Smooth muscle cell (in vitro differentiated cells): Measurements from ENCODE around the gene LHX3. TPM values are rescaled to one million over a fixed set of nuclear protein-coding genes. Genes with fewer than 3 reads are reported as not detected.

Source experiments
- DNase-seq: peaks from one replicate; lab custom pipeline; 2025; ENCODE audit not compliant: unreplicated experiment; lab: John Stamatoyannopoulos, UW
- H2AFZ ChIP-seq: fragments of 200-600 bp; sonication (generic); 2 replicates; pipeline ENCODE4 v1.6.0; 2016; ENCODE audit warnings: antibody characterized with exemption, low read depth, mild to moderate bottlenecking
- H3F3A ChIP-seq: fragments of 200-600 bp; sonication (generic); 2 replicates; pipeline ENCODE4 v1.6.0; 2017; ENCODE audit warnings: antibody characterized with exemption, low read depth
- H3K27ac ChIP-seq: fragments of 200-600 bp; sonication (generic); 2 replicates; pipeline ENCODE4 v1.5.1; 2016; ENCODE audit warnings: low read depth, mild to moderate bottlenecking
- H3K27me3 ChIP-seq: fragments of 200-600 bp; sonication (generic); 2 replicates; pipeline ENCODE4 v1.6.1; 2016; ENCODE audit warnings: low read depth, mild to moderate bottlenecking
- H3K36me3 ChIP-seq: fragments of 200-600 bp; sonication (generic); 2 replicates; pipeline ENCODE4 v1.5.1; 2016; ENCODE audit warnings: low read depth
- H3K4me1 ChIP-seq: fragments of 200-600 bp; sonication (generic); 2 replicates; pipeline ENCODE4 v1.5.1; 2016; ENCODE audit warnings: low read depth
- H3K4me2 ChIP-seq: fragments of 200-600 bp; sonication (generic); 2 replicates; pipeline ENCODE4 v1.6.0; 2016; ENCODE audit warnings: mild to moderate bottlenecking
- H3K4me3 ChIP-seq: fragments of 200-600 bp; sonication (generic); 2 replicates; pipeline ENCODE4 v1.5.1; 2016; ENCODE audit warnings: mild to moderate bottlenecking
- H3K79me2 ChIP-seq: fragments of 200-600 bp; sonication (generic); 2 replicates; pipeline ENCODE4 v1.6.0; 2016; ENCODE audit warnings: low read depth, mild to moderate bottlenecking
- H3K9ac ChIP-seq: fragments of 200-600 bp; sonication (generic); 2 replicates; pipeline ENCODE4 v1.6.0; 2016; ENCODE audit warnings: low read depth
- H3K9me3 ChIP-seq: fragments of 200-600 bp; sonication (generic); replicated peaks from 2 replicates; pipeline ENCODE4 v1.5.1; 2016; ENCODE audit warnings: low read depth
- H4K20me1 ChIP-seq: fragments of 200-600 bp; sonication (generic); 2 replicates; pipeline ENCODE4 v1.6.0; 2016; ENCODE audit warnings: low read depth
- WGBS: methylation state at CpG from one replicate; pipeline ENCODE4 v1.1.7; 2016; ENCODE audit warnings: low lambda C conversion rate; 5-methylcytosine and 5-hydroxymethylcytosine counted together
- polyA plus RNA-seq: library from polyadenylated mRNA; unstranded; fragments of >200 nt; fragmentation: Nextera tagmentation; extraction: Ambion mirVana; gene quantifications from 2 replicates; pipeline ENCODE4 v1.2.1, GENCODE V29; 2016
- total RNA-seq: library from RNA; depleted of rRNA; stranded (reverse); fragments of >200 nt; gene quantifications from 2 replicates; pipeline ENCODE4 v1.2.3, GENCODE V29; 2014
- TF ChIP-seq, protein P1 (sequence below): fragments of 200-600 bp; sonication (generic); IDR thresholded peaks from 2 replicates; pipeline ENCODE4 v1.5.1; 2017; ENCODE audit warnings: borderline replicate concordance, mild to moderate bottlenecking, antibody characterized with exemption; ENCODE audit not compliant: insufficient read depth, poor library complexity, severe bottlenecking

The LHX3 gene
- total and polyA plus RNA-seq, 2 experiments from 2014 or later = not detected

DNA sequence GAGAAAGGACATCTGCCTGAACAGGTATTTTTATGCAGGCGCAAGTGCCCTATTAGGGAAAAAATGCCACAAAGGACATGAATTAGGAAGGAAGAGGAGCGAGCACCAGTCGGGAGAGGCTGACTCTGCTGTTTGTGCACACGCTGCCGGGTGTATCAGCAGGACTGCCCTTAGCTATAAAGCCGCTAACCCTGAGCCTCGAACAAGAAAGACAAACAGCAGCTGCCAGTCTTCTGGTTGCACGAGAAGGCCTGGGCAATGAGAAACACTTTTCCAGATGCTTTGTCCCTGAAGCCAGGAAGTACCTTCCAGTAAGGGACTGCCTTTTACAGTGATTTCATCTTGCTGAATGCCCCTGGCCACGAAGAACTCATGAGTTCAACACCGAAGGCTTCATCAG lies 28.0 kb upstream of the LHX3 start:
- H2AFZ ChIP-seq = no peak overlapping the region
- H3K27ac ChIP-seq = no peak overlapping the region
- peaks cover 66% of the 10 kb centered on the region for H4K20me1 ChIP-seq
- H3K4me2 ChIP-seq = no peak overlapping the region
- no peaks in the 10 kb centered on the region for H3K4me1 ChIP-seq
- 93% methylated on average over 10 of the region's 10 CpGs for WGBS
- H3K27me3 ChIP-seq = no peaks in the 10 kb centered on the region
- H3K9me3 ChIP-seq = no peaks in the 10 kb centered on the region
- no peaks in the 10 kb centered on the region for H3K79me2 ChIP-seq
- no peak for DNase-seq
- H3F3A ChIP-seq = no peaks in the 10 kb centered on the region
- no peaks in the 10 kb centered on the region for H3K36me3 ChIP-seq
- TF ChIP-seq, protein P1, sequence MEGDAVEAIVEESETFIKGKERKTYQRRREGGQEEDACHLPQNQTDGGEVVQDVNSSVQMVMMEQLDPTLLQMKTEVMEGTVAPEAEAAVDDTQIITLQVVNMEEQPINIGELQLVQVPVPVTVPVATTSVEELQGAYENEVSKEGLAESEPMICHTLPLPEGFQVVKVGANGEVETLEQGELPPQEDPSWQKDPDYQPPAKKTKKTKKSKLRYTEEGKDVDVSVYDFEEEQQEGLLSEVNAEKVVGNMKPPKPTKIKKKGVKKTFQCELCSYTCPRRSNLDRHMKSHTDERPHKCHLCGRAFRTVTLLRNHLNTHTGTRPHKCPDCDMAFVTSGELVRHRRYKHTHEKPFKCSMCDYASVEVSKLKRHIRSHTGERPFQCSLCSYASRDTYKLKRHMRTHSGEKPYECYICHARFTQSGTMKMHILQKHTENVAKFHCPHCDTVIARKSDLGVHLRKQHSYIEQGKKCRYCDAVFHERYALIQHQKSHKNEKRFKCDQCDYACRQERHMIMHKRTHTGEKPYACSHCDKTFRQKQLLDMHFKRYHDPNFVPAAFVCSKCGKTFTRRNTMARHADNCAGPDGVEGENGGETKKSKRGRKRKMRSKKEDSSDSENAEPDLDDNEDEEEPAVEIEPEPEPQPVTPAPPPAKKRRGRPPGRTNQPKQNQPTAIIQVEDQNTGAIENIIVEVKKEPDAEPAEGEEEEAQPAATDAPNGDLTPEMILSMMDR = no peak
- H3K4me3 ChIP-seq = no peak overlapping the region
- H3K9ac ChIP-seq = no peak overlapping the region

DNA sequence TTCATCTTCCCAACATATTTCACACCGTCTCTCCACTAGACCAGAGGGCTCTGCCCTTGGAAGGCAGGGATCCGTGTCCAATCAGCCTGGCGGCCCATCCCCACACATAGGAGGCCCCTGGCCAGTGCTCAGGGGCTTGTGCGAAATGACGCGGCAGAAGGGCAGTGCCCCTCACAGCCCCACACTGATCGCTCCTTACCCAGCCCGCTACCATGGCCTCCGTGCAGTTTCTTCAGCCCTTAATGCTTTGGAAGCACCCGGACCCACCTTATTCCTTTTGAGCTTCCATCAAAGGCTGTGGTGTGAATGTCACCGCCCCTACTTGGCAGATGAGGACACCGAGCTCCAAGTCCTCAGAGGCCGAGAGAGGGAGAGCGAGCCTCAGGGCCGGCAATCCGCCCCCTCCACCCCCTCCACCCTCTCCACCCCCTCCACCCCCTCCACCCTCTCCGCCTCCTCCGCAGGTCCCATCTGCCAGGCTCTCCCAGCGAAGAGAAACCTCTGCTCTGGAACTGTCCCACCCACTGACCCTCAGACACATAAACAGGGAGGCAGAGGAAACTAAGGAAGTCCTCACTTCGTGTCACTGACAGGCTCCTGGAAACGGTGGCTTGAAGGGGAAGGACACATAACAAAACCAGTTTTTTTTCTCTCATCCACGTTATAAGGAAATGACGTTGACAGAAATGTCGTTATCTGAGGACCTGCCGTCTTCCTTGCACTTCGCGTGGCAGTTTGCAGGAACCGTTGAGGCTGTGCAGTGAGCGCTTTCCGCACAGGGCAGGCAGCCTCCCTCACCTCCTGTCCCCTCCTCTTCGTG lies 26.8 kb upstream of the LHX3 start:
- H3K4me2 ChIP-seq = no peak overlapping the region
- H3K27ac ChIP-seq = no peak overlapping the region
- no peaks in the 10 kb centered on the region for H3K27me3 ChIP-seq
- H3K36me3 ChIP-seq = no peaks in the 10 kb centered on the region
- H3F3A ChIP-seq = no peaks in the 10 kb centered on the region
- no peak overlapping the region for H3K9ac ChIP-seq
- H4K20me1 ChIP-seq = peaks cover 66% of the 10 kb centered on the region
- no peaks in the 10 kb centered on the region for H3K4me1 ChIP-seq
- no peaks in the 10 kb centered on the region for H3K9me3 ChIP-seq
- no peak overlapping the region for H2AFZ ChIP-seq
- DNase-seq = no peak
- 93% methylated on average over 26 of the region's 31 CpGs for WGBS
- no peaks in the 10 kb centered on the region for H3K79me2 ChIP-seq
- no peak overlapping the region for H3K4me3 ChIP-seq
- TF ChIP-seq, protein P1 = no peak

GRCh38 chr9:136230773-136231172 lies 25.8 kb upstream of the LHX3 start:
- TF ChIP-seq, protein P1 = no peak
- no peak overlapping the region for H3K9ac ChIP-seq
- no peak overlapping the region for H3K4me2 ChIP-seq
- WGBS = 95% methylated on average over 9 of the region's 9 CpGs
- no peaks in the 10 kb centered on the region for H3K4me1 ChIP-seq
- no peak for DNase-seq
- peaks cover 68% of the 10 kb centered on the region for H4K20me1 ChIP-seq
- no peaks in the 10 kb centered on the region for H3K27me3 ChIP-seq
- no peak overlapping the region for H3K4me3 ChIP-seq
- H3F3A ChIP-seq = no peaks in the 10 kb centered on the region
- H2AFZ ChIP-seq = no peak overlapping the region
- no peaks in the 10 kb centered on the region for H3K36me3 ChIP-seq
- no peaks in the 10 kb centered on the region for H3K9me3 ChIP-seq
- no peaks in the 10 kb centered on the region for H3K79me2 ChIP-seq
- H3K27ac ChIP-seq = no peak overlapping the region

GRCh38 chr9:136230365-136230764 lies 25.4 kb upstream of the LHX3 start:
- 88% methylated on average over 10 of the region's 10 CpGs for WGBS

More at GRCh38 chr9:136230365-136230764, 25.4 kb upstream of the LHX3 start:
- Histone ChIP-seq H4K20me1 (peaks cover 69% of the 10 kb centered on the region), H3K9ac (no peak overlapping the region), H3F3A (no peaks in the 10 kb centered on the region), H3K4me3 (no peak overlapping the region), H3K36me3 (no peaks in the 10 kb centered on the region), H3K9me3 (no peaks in the 10 kb centered on the region), H3K27me3 (no peaks in the 10 kb centered on the region), H3K27ac (no peak overlapping the region), H3K4me1 (no peaks in the 10 kb centered on the region), H2AFZ (no peak overlapping the region), H3K4me2 (no peak overlapping the region), H3K79me2 (no peaks in the 10 kb centered on the region)
- TF ChIP-seq, protein P1 = no peak
- DNase-seq = no peak
